IMR-90 (cell line): ENCODE data around the gene TGM1. TPM values are rescaled to one million over a fixed set of nuclear protein-coding genes. Genes with fewer than 3 reads are reported as not detected.

Experiments
- ATAC-seq: fragments of 200-7000 bp; cut with Tn5 transposase; 2 replicates; pipeline ENCODE4 v1.9.1; 2020; ENCODE audit warnings: low read depth, mild to moderate bottlenecking, moderate library complexity
- BruUV-seq: library from RNA; stranded (reverse); fragments of 400-500 nt; replicated peaks from 2 replicates; lab custom pipeline; 2021; lab: Mats Ljungman, UMichigan
- CTCF ChIA-PET: fragments of 300-600 bp; formaldehyde crosslinking; extraction: SDS; loops from one replicate; lab custom pipeline; 2021; ENCODE audit warnings: antibody characterized with exemption; lab: Yijun Ruan, JAX
- POLR2A ChIA-PET: fragments of 300-600 bp; sonication (Branson Sonifier 250); formaldehyde crosslinking; loops from one replicate; lab custom pipeline; 2022; ENCODE audit warnings: antibody characterized with exemption; ENCODE audit not compliant: unreplicated experiment; lab: Charles Lee
- DNase-seq: peaks from one replicate; pipeline ENCODE4 v3.0.0; 2013
- H2AFZ ChIP-seq: replicated peaks from 2 replicates; pipeline ENCODE3; 2013; ENCODE audit warnings: low read length, mild to moderate bottlenecking; ENCODE audit not compliant: poor library complexity
- H2AK5ac ChIP-seq: 2 replicates; pipeline ENCODE4 v1.6.1; 2013; ENCODE audit warnings: low read depth, low read length, inconsistent platforms
- H2AK9ac ChIP-seq: replicated peaks from 2 replicates; pipeline ENCODE3; 2013; ENCODE audit warnings: mild to moderate bottlenecking, low read depth, low read length, moderate library complexity; ENCODE audit not compliant: poor library complexity
- H2BK120ac ChIP-seq: 2 replicates; pipeline ENCODE4 v1.6.1; 2013; ENCODE audit warnings: low read depth, low read length, inconsistent platforms
- H2BK15ac ChIP-seq: 3 replicates; pipeline ENCODE4 v1.6.1; 2013; ENCODE audit warnings: low read depth, low read length, inconsistent platforms
- H2BK20ac ChIP-seq: 2 replicates; pipeline ENCODE4 v1.6.1; 2013; ENCODE audit warnings: low read depth, mild to moderate bottlenecking, inconsistent platforms, low read length, moderate library complexity
- H2BK5ac ChIP-seq: 2 replicates; pipeline ENCODE4 v1.6.1; 2013; ENCODE audit warnings: mild to moderate bottlenecking, low read depth, low read length, inconsistent platforms; ENCODE audit not compliant: poor library complexity, severe bottlenecking
- H3K14ac ChIP-seq: replicated peaks from 2 replicates; pipeline ENCODE4 v1.6.1; 2013; ENCODE audit warnings: low read depth, low read length, inconsistent platforms
- H3K18ac ChIP-seq: 2 replicates; pipeline ENCODE4 v1.6.1; 2013; ENCODE audit warnings: low read depth, low read length, control low read depth
- H3K23ac ChIP-seq: 2 replicates; pipeline ENCODE4 v1.6.1; 2013; ENCODE audit warnings: low read depth, low read length, inconsistent platforms
- H3K27ac ChIP-seq: 2 replicates; pipeline ENCODE4 v1.5.1; 2013; ENCODE audit warnings: mild to moderate bottlenecking, control low read depth, low read length; ENCODE audit not compliant: insufficient read depth
- H3K27me3 ChIP-seq: 2 replicates; pipeline ENCODE4 v1.6.1; 2013; ENCODE audit warnings: low read length; ENCODE audit not compliant: control insufficient read depth, insufficient read depth
- H3K36me3 ChIP-seq: 2 replicates; pipeline ENCODE4 v1.6.1; 2013; ENCODE audit warnings: low read length, mixed read lengths; ENCODE audit not compliant: control insufficient read depth, insufficient read depth
- H3K4ac ChIP-seq: 2 replicates; pipeline ENCODE4 v1.6.1; 2013; ENCODE audit warnings: low read depth, low read length, inconsistent platforms
- H3K4me1 ChIP-seq: 2 replicates; pipeline ENCODE4 v1.6.1; 2013; ENCODE audit warnings: low read length, mixed read lengths; ENCODE audit not compliant: control insufficient read depth, insufficient read depth
- H3K4me2 ChIP-seq: 2 replicates; pipeline ENCODE4 v1.6.1; 2013; ENCODE audit warnings: low read depth, mild to moderate bottlenecking, control low read depth, low read length, moderate library complexity
- H3K4me3 ChIP-seq: 2 replicates; pipeline ENCODE4 v1.5.1; 2013; ENCODE audit warnings: low read depth, mild to moderate bottlenecking, control low read depth, low read length, moderate library complexity; ENCODE audit not compliant: insufficient read depth
- H3K56ac ChIP-seq: 2 replicates; pipeline ENCODE4 v1.6.1; 2013; ENCODE audit warnings: low read length, inconsistent platforms; ENCODE audit not compliant: insufficient read depth; ENCODE audit errors: extremely low read depth
- H3K79me1 ChIP-seq, 2 experiments: 2 replicates each; pipeline ENCODE4 v1.6.1; 2013; ENCODE audit warnings: low read length in 2 of 2, inconsistent platforms in 1 of 2, low read depth in 1 of 2
- H3K9ac ChIP-seq: 2 replicates; pipeline ENCODE4 v1.6.1; 2013; ENCODE audit warnings: low read depth, low read length, control low read depth
- H3K9me1 ChIP-seq: 2 replicates; pipeline ENCODE4 v1.6.1; 2013; ENCODE audit warnings: low read length, inconsistent platforms; ENCODE audit not compliant: insufficient read depth
- H3K9me3 ChIP-seq: 2 replicates; pipeline ENCODE4 v1.6.1; 2013; ENCODE audit warnings: low read length; ENCODE audit not compliant: control insufficient read depth, insufficient read depth
- H4K20me1 ChIP-seq: 2 replicates; pipeline ENCODE4 v1.6.1; 2013; ENCODE audit warnings: low read length, inconsistent platforms; ENCODE audit not compliant: insufficient read depth
- H4K5ac ChIP-seq: 2 replicates; pipeline ENCODE4 v1.6.1; 2013; ENCODE audit warnings: mild to moderate bottlenecking, low read depth, low read length, control low read depth
- H4K8ac ChIP-seq, 2 experiments: 2 replicates each; pipeline ENCODE4 v1.6.1; 2013; ENCODE audit warnings: low read depth in 2 of 2, low read length in 2 of 2, control low read depth in 1 of 2, inconsistent platforms in 1 of 2
- H4K91ac ChIP-seq: 2 replicates; pipeline ENCODE4 v1.6.1; 2013; ENCODE audit warnings: low read depth, low read length, inconsistent platforms; ENCODE audit not compliant: insufficient read depth
- BHLHE40 ChIP-seq: fragments of 150-350 bp; IDR thresholded peaks from 2 replicates; pipeline ENCODE4 v1.6.1; 2016; ENCODE audit warnings: mild to moderate bottlenecking, low read depth, low read length
- CEBPB ChIP-seq: IDR thresholded peaks from 2 replicates; pipeline ENCODE4 v1.6.1; 2012; ENCODE audit warnings: low read depth, low read length, improper control_type of control experiment
- CHD1 ChIP-seq: IDR thresholded peaks from 2 replicates; pipeline ENCODE4 v1.6.1; 2012; ENCODE audit warnings: low read depth, low read length, improper control_type of control experiment
- ELK1 ChIP-seq: fragments of 150-350 bp; IDR thresholded peaks from 2 replicates; pipeline ENCODE4 v1.6.1; 2016; ENCODE audit warnings: low read depth, mild to moderate bottlenecking, low read length, moderate library complexity, borderline replicate concordance
- FOS ChIP-seq: fragments of 150-350 bp; IDR thresholded peaks from 2 replicates; pipeline ENCODE4 v1.6.1; 2016; ENCODE audit warnings: low read depth, low read length
- MAFK ChIP-seq: IDR thresholded peaks from 2 replicates; pipeline ENCODE4 v1.6.1; 2012; ENCODE audit warnings: low read depth, low read length, improper control_type of control experiment
- MAZ ChIP-seq: IDR thresholded peaks from 2 replicates; pipeline ENCODE4 v1.6.1; 2012; ENCODE audit warnings: low read depth, mild to moderate bottlenecking, low read length, improper control_type of control experiment, moderate library complexity, borderline replicate concordance
- MXI1 ChIP-seq: IDR thresholded peaks from 2 replicates; pipeline ENCODE4 v1.6.1; 2012; ENCODE audit warnings: low read depth, mild to moderate bottlenecking, low read length, moderate library complexity, borderline replicate concordance
- NFE2L2 ChIP-seq: fragments of 150-350 bp; IDR thresholded peaks from 2 replicates; pipeline ENCODE4 v1.6.1; 2016; ENCODE audit warnings: low read depth, mild to moderate bottlenecking, low read length
- POLR2A ChIP-seq: IDR thresholded peaks from 2 replicates; pipeline ENCODE4 v1.6.1; 2012; ENCODE audit warnings: mild to moderate bottlenecking, low read depth, low read length
- RAD21 ChIP-seq: IDR thresholded peaks from 2 replicates; pipeline ENCODE4 v1.6.1; 2012; ENCODE audit warnings: low read length, improper control_type of control experiment
- RCOR1 ChIP-seq: IDR thresholded peaks from 2 replicates; pipeline ENCODE4 v1.6.1; 2012; ENCODE audit warnings: mild to moderate bottlenecking, low read length, improper control_type of control experiment; ENCODE audit not compliant: insufficient replicate concordance
- RFX5 ChIP-seq: IDR thresholded peaks from 2 replicates; pipeline ENCODE4 v1.8.0; 2012; ENCODE audit warnings: low read depth, mild to moderate bottlenecking, low read length, moderate library complexity
- SMC3 ChIP-seq: fragments of 150-350 bp; IDR thresholded peaks from 2 replicates; pipeline ENCODE4 v1.6.1; 2016; ENCODE audit warnings: low read depth, mild to moderate bottlenecking, antibody characterized with exemption, low read length, moderate library complexity
- WGBS, 2 experiments: methylation state at CpG; one replicate each; pipeline versions ENCODE4 v1.1.5 to v1.1.7; 2013; ENCODE audit warnings: missing lambda C conversion rate in 2 of 2; ENCODE audit not compliant: insufficient read length in 1 of 2; ENCODE audit errors: extremely low coverage in 2 of 2; 5-methylcytosine and 5-hydroxymethylcytosine counted together
- dilution Hi-C: fragments of 300-500 bp; cut with HindIII; formaldehyde crosslinking; loops from one replicate; pipeline ENCODE4 v1.14.3; 2018; ENCODE audit warnings: low sequenced_read_pairs; ENCODE audit not compliant: unreplicated experiment
- in situ Hi-C: fragments of 300-500 bp; cut with MboI; formaldehyde crosslinking; loops from 3 replicates; pipeline ENCODE4 v1.14.3; 2019; ENCODE audit warnings: low sequenced_read_pairs, inconsistent platforms, mixed read lengths
- intact Hi-C: fragments of 100-400 bp; cut with micrococcal nuclease; formaldehyde crosslinking; loops from 2 replicates; pipeline ENCODE4 v1.10.0; 2022
- polyA plus RNA-seq, 3 experiments: library from polyadenylated mRNA; depleted of rRNA; stranded (reverse); fragments of >200 nt; gene quantifications; 2 replicates each; pipeline ENCODE4 v1.2.3, GENCODE V29; 2012; ENCODE audit warnings: low replicate concordance in 1 of 3
- total RNA-seq: library from RNA; depleted of rRNA; stranded (reverse); fragments of >200 nt; gene quantifications from 2 replicates; pipeline ENCODE4 v1.2.3, GENCODE V29; 2012
- TF ChIP-seq, protein P1 (sequence below): fragments of 150-350 bp; IDR thresholded peaks from 2 replicates; pipeline ENCODE4 v1.6.1; 2017; ENCODE audit warnings: mild to moderate bottlenecking, antibody characterized with exemption, low read length, low read depth
- TF ChIP-seq, protein P2 (sequence below): conservative IDR thresholded peaks from 2 replicates; pipeline ENCODE4 v1.5.1; 2012; ENCODE audit warnings: mild to moderate bottlenecking, low read depth, low read length, improper control_type of control experiment

The TGM1 gene
- total and polyA plus RNA-seq, 2 of the 4 experiments (the other 2 are of a cell fraction), result 0.72 to 3.3 TPM

DNA sequence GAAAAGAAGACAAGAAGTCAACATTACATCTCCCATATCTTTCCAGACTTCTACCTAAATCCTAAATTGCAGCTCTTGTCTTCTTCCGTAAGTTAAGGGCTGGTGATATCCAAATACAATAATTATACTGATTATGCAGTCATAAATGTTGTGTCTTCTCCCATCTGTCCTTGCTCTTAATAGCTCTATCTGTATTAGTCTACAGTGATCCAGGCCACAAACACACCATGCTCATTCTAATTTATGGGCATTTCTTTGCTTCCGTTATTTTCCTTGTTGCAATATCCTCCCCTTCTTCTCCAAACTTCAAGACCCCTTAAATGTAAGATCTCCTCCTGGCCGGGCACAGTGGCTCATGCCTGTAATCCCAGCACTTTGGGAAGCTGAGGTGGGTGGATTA, 43.5 kb downstream of the TGM1 start:
- peaks cover 7 to 62% of the 10 kb centered on the region in 2 experiments for H3K79me1 ChIP-seq
- H3K4me1 ChIP-seq, result no peaks in the 10 kb centered on the region
- H2AK5ac ChIP-seq, result no peak overlapping the region
- no peak for DNase-seq
- no TSS peak for BruUV-seq
- no peak overlapping the region for H2BK20ac ChIP-seq
- in situ Hi-C loops (no loop called here), dilution Hi-C loops (no loop called here), intact Hi-C loops (loop anchor here (10.0 kb wide), 1 partner anchor 215 kb away; no protein-coding TSS in a partner anchor)
- no peak overlapping the region for H2AFZ ChIP-seq
- TF ChIP-seq FOS (no peak), RFX5 (no peak), MAZ (no peak), POLR2A (no peak), CHD1 (no peak), ELK1 (no peak), MAFK (no peak), BHLHE40 (no peak), RCOR1 (no peak), NFE2L2 (no peak), CEBPB (no peak), RAD21 (no peak), SMC3 (no peak), MXI1 (no peak)
- TF ChIP-seq, protein P1, sequence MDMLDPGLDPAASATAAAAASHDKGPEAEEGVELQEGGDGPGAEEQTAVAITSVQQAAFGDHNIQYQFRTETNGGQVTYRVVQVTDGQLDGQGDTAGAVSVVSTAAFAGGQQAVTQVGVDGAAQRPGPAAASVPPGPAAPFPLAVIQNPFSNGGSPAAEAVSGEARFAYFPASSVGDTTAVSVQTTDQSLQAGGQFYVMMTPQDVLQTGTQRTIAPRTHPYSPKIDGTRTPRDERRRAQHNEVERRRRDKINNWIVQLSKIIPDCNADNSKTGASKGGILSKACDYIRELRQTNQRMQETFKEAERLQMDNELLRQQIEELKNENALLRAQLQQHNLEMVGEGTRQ, result no peak
- TF ChIP-seq, protein P2, sequence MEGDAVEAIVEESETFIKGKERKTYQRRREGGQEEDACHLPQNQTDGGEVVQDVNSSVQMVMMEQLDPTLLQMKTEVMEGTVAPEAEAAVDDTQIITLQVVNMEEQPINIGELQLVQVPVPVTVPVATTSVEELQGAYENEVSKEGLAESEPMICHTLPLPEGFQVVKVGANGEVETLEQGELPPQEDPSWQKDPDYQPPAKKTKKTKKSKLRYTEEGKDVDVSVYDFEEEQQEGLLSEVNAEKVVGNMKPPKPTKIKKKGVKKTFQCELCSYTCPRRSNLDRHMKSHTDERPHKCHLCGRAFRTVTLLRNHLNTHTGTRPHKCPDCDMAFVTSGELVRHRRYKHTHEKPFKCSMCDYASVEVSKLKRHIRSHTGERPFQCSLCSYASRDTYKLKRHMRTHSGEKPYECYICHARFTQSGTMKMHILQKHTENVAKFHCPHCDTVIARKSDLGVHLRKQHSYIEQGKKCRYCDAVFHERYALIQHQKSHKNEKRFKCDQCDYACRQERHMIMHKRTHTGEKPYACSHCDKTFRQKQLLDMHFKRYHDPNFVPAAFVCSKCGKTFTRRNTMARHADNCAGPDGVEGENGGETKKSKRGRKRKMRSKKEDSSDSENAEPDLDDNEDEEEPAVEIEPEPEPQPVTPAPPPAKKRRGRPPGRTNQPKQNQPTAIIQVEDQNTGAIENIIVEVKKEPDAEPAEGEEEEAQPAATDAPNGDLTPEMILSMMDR, result no peak
- peaks cover 7% of the 10 kb centered on the region; the same call in 1 of the 2 replicates for H3K9me1 ChIP-seq
- H3K27ac ChIP-seq, result no peak overlapping the region
- H4K8ac ChIP-seq, result no peak overlapping the region
- H3K56ac ChIP-seq, result no peak overlapping the region
- no peaks in the 10 kb centered on the region; the same call in 1 of the 2 replicates for H4K20me1 ChIP-seq
- H4K91ac ChIP-seq, result no peak overlapping the region
- POLR2A ChIA-PET, result no interaction called here
- H3K4me3 ChIP-seq, result no peak overlapping the region
- ATAC-seq, result no peak
- H3K4me2 ChIP-seq, result no peak overlapping the region
- no peaks in the 10 kb centered on the region for H3K27me3 ChIP-seq
- H2BK15ac ChIP-seq, result no peak overlapping the region
- no peak overlapping the region for H2BK5ac ChIP-seq
- no peak overlapping the region for H4K5ac ChIP-seq
- CTCF ChIA-PET, result no interaction called here
- no peak overlapping the region for H3K14ac ChIP-seq
- H3K4ac ChIP-seq, result no peak overlapping the region
- no peak overlapping the region for H3K18ac ChIP-seq
- no CpG with 5 or more reads among the region's 3 CpGs for WGBS, 2 experiments
- peaks cover 6% of the 10 kb centered on the region for H3K36me3 ChIP-seq
- no peak overlapping the region for H2AK9ac ChIP-seq
- no peak overlapping the region for H3K23ac ChIP-seq
- H3K9ac ChIP-seq, result no peak overlapping the region
- no peaks in the 10 kb centered on the region for H3K9me3 ChIP-seq
- no peak overlapping the region for H2BK120ac ChIP-seq
